ENCODE data around the gene NRG2. TPM values are rescaled to one million over a fixed set of nuclear protein-coding genes. Genes with fewer than 3 reads are reported as not detected.
A peak's percentile ranks its signal among the peaks of the same experiment; 100 is the strongest.

The NRG2 gene
- total and polyA plus RNA-seq, 5 donors = 1.1 to 3.6 (median 1.8) TPM

- Histone ChIP-seq H3K4me1 (ENCODE audit: control insufficient read depth, insufficient read depth, low read length) (no peaks in the 10 kb centered on the region), H3K4me3 (ENCODE audit: low read length) (peak overlapping the region; percentile 56), H3K27me3 (ENCODE audit: control insufficient read depth, insufficient read depth) (no peaks in the 10 kb centered on the region), H3K27ac (ENCODE audit: low read length) (no peak overlapping the region), H3K9me3 (ENCODE audit: control insufficient read depth, low read length) (no peaks in the 10 kb centered on the region)
- no peak for ATAC-seq
- intact Hi-C loops (cut with DNase I) = no loop called here
- WGBS = 71% methylated on average over 4 of the region's 4 CpGs
- DNase-seq = no peak
Measured at GRCh38 chr5:140041099-140041491, 2.0 kb downstream of the NRG2 start.

- intact Hi-C loops (cut with DNase I) = no loop called here
- Histone ChIP-seq H3K4me3 (ENCODE audit: low read length) (no peak overlapping the region), H3K27me3 (ENCODE audit: control insufficient read depth, insufficient read depth) (no peaks in the 10 kb centered on the region), H3K4me1 (ENCODE audit: control insufficient read depth, insufficient read depth, low read length) (no peaks in the 10 kb centered on the region), H3K9me3 (ENCODE audit: control insufficient read depth, low read length) (no peaks in the 10 kb centered on the region), H3K27ac (ENCODE audit: low read length) (no peak overlapping the region)
- no peak for DNase-seq
- ATAC-seq = no peak
- 76% methylated on average over 1 of the region's 1 CpG for WGBS
Measured at GRCh38 chr5:140040358-140040757, 2.7 kb downstream of the NRG2 start.

GRCh38 chr5:140039561-140039960 lies 3.5 kb downstream of the NRG2 start:
- intact Hi-C loops (cut with DNase I) = no loop called here
- DNase-seq = no peak
- H3K27ac ChIP-seq (ENCODE audit: low read length) = no peak overlapping the region
- WGBS = 57% methylated on average over 4 of the region's 4 CpGs
- no peak overlapping the region for H3K4me3 ChIP-seq (ENCODE audit: low read length)
- H3K9me3 ChIP-seq (ENCODE audit: control insufficient read depth, low read length) = no peaks in the 10 kb centered on the region
- no peaks in the 10 kb centered on the region for H3K27me3 ChIP-seq (ENCODE audit: control insufficient read depth, insufficient read depth)
- no peaks in the 10 kb centered on the region for H3K4me1 ChIP-seq (ENCODE audit: control insufficient read depth, insufficient read depth, low read length)
- ATAC-seq = no peak

- no peaks in the 10 kb centered on the region for H3K27me3 ChIP-seq (ENCODE audit: control insufficient read depth, insufficient read depth)
- peak overlapping the region; percentile 80 for H3K4me3 ChIP-seq (ENCODE audit: low read length)
- ATAC-seq (no peak), DNase-seq (no peak)
- WGBS = 11% methylated on average over 7 of the region's 7 CpGs
- intact Hi-C loops (cut with DNase I) = no loop called here
- H3K4me1 ChIP-seq (ENCODE audit: control insufficient read depth, insufficient read depth, low read length) = no peaks in the 10 kb centered on the region
- peak overlapping the region; percentile 64 for H3K27ac ChIP-seq (ENCODE audit: low read length)
- H3K9me3 ChIP-seq (ENCODE audit: control insufficient read depth, low read length) = no peaks in the 10 kb centered on the region
Measured at GRCh38 chr5:140038373-140038957, 4.6 kb downstream of the NRG2 start.

GRCh38 chr5:140037012-140037411 lies 6.1 kb downstream of the NRG2 start:
- H3K4me1 ChIP-seq (ENCODE audit: control insufficient read depth, insufficient read depth, low read length) = no peaks in the 10 kb centered on the region
- intact Hi-C loops (cut with DNase I) = no loop called here
- no peak for DNase-seq

GRCh38 chr5:140035881-140036280 lies 7.2 kb downstream of the NRG2 start:
- Histone ChIP-seq H3K4me1 (ENCODE audit: control insufficient read depth, insufficient read depth, low read length) (no peaks in the 10 kb centered on the region), H3K27me3 (ENCODE audit: control insufficient read depth, insufficient read depth) (no peaks in the 10 kb centered on the region), H3K4me3 (ENCODE audit: low read length) (no peak overlapping the region), H3K27ac (ENCODE audit: low read length) (peak overlapping the region; percentile 18), H3K9me3 (ENCODE audit: control insufficient read depth, low read length) (no peaks in the 10 kb centered on the region)
- ATAC-seq (peak; percentile 39 to 62), DNase-seq (no peak)
- intact Hi-C loops (cut with DNase I) = no loop called here
- WGBS = 54% methylated on average over 2 of the region's 2 CpGs

More at GRCh38 chr5:140037012-140037411, 6.1 kb downstream of the NRG2 start:
- no peak overlapping the region for H3K4me3 ChIP-seq (ENCODE audit: low read length)
- no peak overlapping the region for H3K27ac ChIP-seq (ENCODE audit: low read length)
- 84% methylated on average over 4 of the region's 4 CpGs for WGBS
- H3K27me3 ChIP-seq (ENCODE audit: control insufficient read depth, insufficient read depth) = no peaks in the 10 kb centered on the region
- H3K9me3 ChIP-seq (ENCODE audit: control insufficient read depth, low read length) = no peaks in the 10 kb centered on the region
- ATAC-seq = no peak

- Histone ChIP-seq H3K9me3 (ENCODE audit: control insufficient read depth, low read length) (no peaks in the 10 kb centered on the region), H3K27ac (ENCODE audit: low read length) (no peak overlapping the region), H3K27me3 (ENCODE audit: control insufficient read depth, insufficient read depth) (no peaks in the 10 kb centered on the region), H3K4me3 (ENCODE audit: low read length) (no peak overlapping the region), H3K4me1 (ENCODE audit: control insufficient read depth, insufficient read depth, low read length) (peaks cover 2% of the 10 kb centered on the region)
- DNase-seq = no peak
- intact Hi-C loops (cut with DNase I) = no loop called here
- WGBS = 71% methylated on average over 3 of the region's 3 CpGs
- ATAC-seq = no peak
Measured at GRCh38 chr5:140033037-140033760, 9.9 kb downstream of the NRG2 start.

GRCh38 chr5:140032296-140032695 lies 10.8 kb downstream of the NRG2 start:
- peaks cover 2% of the 10 kb centered on the region for H3K4me1 ChIP-seq (ENCODE audit: control insufficient read depth, insufficient read depth, low read length)
- WGBS = 94% methylated on average over 2 of the region's 2 CpGs
- intact Hi-C loops (cut with DNase I) = no loop called here

GRCh38 chr5:140027807-140028206 lies 15.3 kb downstream of the NRG2 start:
- intact Hi-C loops (cut with DNase I) = no loop called here

More at GRCh38 chr5:140032296-140032695, 10.8 kb downstream of the NRG2 start:
- DNase-seq (no peak), ATAC-seq (no peak)
- H3K27ac ChIP-seq (ENCODE audit: low read length) = no peak overlapping the region
- no peak overlapping the region for H3K4me3 ChIP-seq (ENCODE audit: low read length)
- H3K9me3 ChIP-seq (ENCODE audit: control insufficient read depth, low read length) = no peaks in the 10 kb centered on the region
- no peaks in the 10 kb centered on the region for H3K27me3 ChIP-seq (ENCODE audit: control insufficient read depth, insufficient read depth)

GRCh38 chr5:140025736-140026135 lies 17.4 kb downstream of the NRG2 start:
- Histone ChIP-seq H3K4me1 (ENCODE audit: control insufficient read depth, insufficient read depth, low read length) (peaks cover 5% of the 10 kb centered on the region), H3K27me3 (ENCODE audit: control insufficient read depth, insufficient read depth) (no peaks in the 10 kb centered on the region), H3K27ac (ENCODE audit: low read length) (no peak overlapping the region), H3K4me3 (ENCODE audit: low read length) (no peak overlapping the region), H3K9me3 (ENCODE audit: control insufficient read depth, low read length) (no peaks in the 10 kb centered on the region)
- DNase-seq (no peak), ATAC-seq (no peak)
- WGBS = 73% methylated on average over 3 of the region's 3 CpGs
- intact Hi-C loops (cut with DNase I) = no loop called here

More at GRCh38 chr5:140027807-140028206, 15.3 kb downstream of the NRG2 start:
- no peak overlapping the region for H3K4me3 ChIP-seq (ENCODE audit: low read length)
- no peaks in the 10 kb centered on the region for H3K9me3 ChIP-seq (ENCODE audit: control insufficient read depth, low read length)
- H3K27ac ChIP-seq (ENCODE audit: low read length) = no peak overlapping the region
- no peaks in the 10 kb centered on the region for H3K27me3 ChIP-seq (ENCODE audit: control insufficient read depth, insufficient read depth)
- ATAC-seq (no peak), DNase-seq (no peak)
- 91% methylated on average over 2 of the region's 2 CpGs for WGBS
- peaks cover 2% of the 10 kb centered on the region for H3K4me1 ChIP-seq (ENCODE audit: control insufficient read depth, insufficient read depth, low read length)

GRCh38 chr5:140024928-140025327 lies 18.2 kb downstream of the NRG2 start:
- H3K27me3 ChIP-seq (ENCODE audit: control insufficient read depth, insufficient read depth) = no peaks in the 10 kb centered on the region
- H3K27ac ChIP-seq (ENCODE audit: low read length) = no peak overlapping the region
- 42% methylated on average over 1 of the region's 1 CpG for WGBS
- peaks cover 5% of the 10 kb centered on the region for H3K4me1 ChIP-seq (ENCODE audit: control insufficient read depth, insufficient read depth, low read length)
- intact Hi-C loops (cut with DNase I) = no loop called here
- H3K9me3 ChIP-seq (ENCODE audit: control insufficient read depth, low read length) = no peaks in the 10 kb centered on the region
- ATAC-seq (no peak), DNase-seq (no peak)
- H3K4me3 ChIP-seq (ENCODE audit: low read length) = no peak overlapping the region
